ENCODE data around the gene FXR2. TPM values are rescaled to one million over a fixed set of nuclear protein-coding genes. Genes with fewer than 3 reads are reported as not detected.

The FXR2 gene
- total and polyA plus RNA-seq, 9 of the 15 experiments (the other 6 are each of a cell fraction or from before 2014, with no cell fraction given): 2.0 to 49.3 (median 24.5) TPM

GRCh38 chr17:7651097-7651664, 36.5 kb upstream of the FXR2 start:
- ChIA-PET POLR2A (interaction anchor here (0.6 to 2.9 kb wide), 13 partner anchors 9 to 289 kb away, joined by 3 to 41 read pairs (median 5); partner anchors contain the start of genes CD68, MPDU1, SHBG and TP53), CTCF (ENCODE audit: low intra/inter-chr PET ratio) (no interaction called here)
- no peaks in the 10 kb centered on the region for H3K79me2 ChIP-seq (ENCODE audit: control insufficient read depth, insufficient read depth, low read length)
- in situ Hi-C loops (cut with MboI) (no loop called here), intact Hi-C loops (cut with micrococcal nuclease) (no loop called here)
- ATAC-seq: no peak
- H3K9me3 ChIP-seq (replicated peaks; ENCODE audit: control insufficient read depth, insufficient read depth, low read depth, low read length): no peaks in the 10 kb centered on the region
- peak overlapping the region; percentile 39 for H3K4me3 ChIP-seq
- DNase-seq (ENCODE audit: extremely low read depth in 1 of 4, low spot score in 3 of 4): no peak
- FAIRE-seq: no peak
- peaks cover 18 to 48% of the 10 kb centered on the region in 2 experiments; a peak in 4 of 5 replicates for H3K4me1 ChIP-seq (replicated peaks in 1 of 2; ENCODE audit: control insufficient read depth in 2 of 2, insufficient read depth in 2 of 2, low read length in 2 of 2)
- H2AFZ ChIP-seq (ENCODE audit: low read depth, low read length): peak overlapping the region; percentile 59; the same call in 1 of the 2 replicates
- BruUV-seq (replicated peaks): TSS peak; percentile 73
- no peaks in the 10 kb centered on the region for H3K36me3 ChIP-seq (ENCODE audit: control insufficient read depth, insufficient read depth, low read length)
- H3K27me3 ChIP-seq (ENCODE audit: control insufficient read depth in 2 of 2, insufficient read depth in 2 of 2, low read length in 2 of 2): no peaks in the 10 kb centered on the region
- no peaks in the 10 kb centered on the region for H3K9me1 ChIP-seq (ENCODE audit: control insufficient read depth, insufficient read depth, low read length)
- WGBS (ENCODE audit: insufficient coverage, low coverage, missing lambda C conversion rate): 1% methylated on average over 19 of the region's 45 CpGs
- H3K9ac ChIP-seq (ENCODE audit: insufficient read depth in 1 of 2, low read depth in 2 of 2, low read length in 2 of 2): peak overlapping the region; percentile 44 to 89; a peak in 3 of 4 replicates
- no peak overlapping the region for H3K27ac ChIP-seq (ENCODE audit: extremely low read depth, low read depth, low read length)
- no peaks in the 10 kb centered on the region; the same call in 1 of the 2 replicates for H4K20me1 ChIP-seq (replicated peaks; ENCODE audit: control insufficient read depth, insufficient read depth, low read length)
- peak overlapping the region; percentile 68 for H3K4me2 ChIP-seq (ENCODE audit: insufficient read depth, low read length)
- no peak for TF ChIP-seq CBX2 (IDR thresholded peaks at IDR 0.05; ENCODE audit: insufficient read depth, low read length, poor library complexity, severe bottlenecking)
- no peak for TF ChIP-seq ZNF431 (CRISPR knock-in tag; IDR thresholded peaks at IDR 0.05)
- no peak for TF ChIP-seq CUX1 (CRISPR knock-in tag; IDR thresholded peaks at IDR 0.05)
- TF ChIP-seq GABPB2 (CRISPR knock-in tag; conservative IDR thresholded peaks at IDR 0.05): no peak
- TF ChIP-seq KLF6 (CRISPR knock-in tag; IDR thresholded peaks at IDR 0.05; ENCODE audit: borderline replicate concordance): no peak
- TF ChIP-seq PYGO2 (tag; IDR thresholded peaks at IDR 0.05): no peak
- 0 out of 4 replicates have a peak, but pooled peaks of 1 of the 2 experiments have one; percentile 30 for TF ChIP-seq HDAC1 (IDR thresholded peaks at IDR 0.05)
- no peak for TF ChIP-seq ZNF354B (CRISPR knock-in tag; IDR thresholded peaks at IDR 0.05)

All from K562 (cell line).